ENCODE measurements around the gene MAP7D1.
"Not testable (repeated sequence)": the region's sequence is repeated elsewhere in the genome, so short reads cannot be mapped to it uniquely, and the experiment has no call there.

MAP7D1 gene

GRCh38 chr1:36206323-36206858, 50.4 kb downstream of the MAP7D1 start:
- no peak for DNase-seq

DNA sequence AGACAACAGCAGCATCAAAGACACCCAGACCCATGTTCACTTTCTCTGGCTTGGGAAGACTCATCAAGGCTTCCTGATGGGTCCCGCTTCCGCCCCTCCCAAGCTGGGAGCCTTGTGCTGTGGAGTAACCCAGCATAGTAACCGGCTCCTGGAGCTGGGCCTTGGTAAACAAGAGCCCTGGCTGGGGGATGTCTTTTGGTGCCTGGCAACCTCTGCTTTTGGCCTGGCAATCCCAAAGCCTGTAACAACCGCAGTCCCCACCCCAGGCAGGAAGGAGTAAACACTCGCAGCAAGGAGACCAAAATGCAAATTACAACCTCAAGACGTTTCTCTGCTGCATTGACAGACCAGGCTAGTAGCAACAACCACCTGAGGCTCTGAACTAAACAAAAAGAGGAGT, 51.4 kb downstream of the MAP7D1 start:
- no peak for DNase-seq

DNA sequence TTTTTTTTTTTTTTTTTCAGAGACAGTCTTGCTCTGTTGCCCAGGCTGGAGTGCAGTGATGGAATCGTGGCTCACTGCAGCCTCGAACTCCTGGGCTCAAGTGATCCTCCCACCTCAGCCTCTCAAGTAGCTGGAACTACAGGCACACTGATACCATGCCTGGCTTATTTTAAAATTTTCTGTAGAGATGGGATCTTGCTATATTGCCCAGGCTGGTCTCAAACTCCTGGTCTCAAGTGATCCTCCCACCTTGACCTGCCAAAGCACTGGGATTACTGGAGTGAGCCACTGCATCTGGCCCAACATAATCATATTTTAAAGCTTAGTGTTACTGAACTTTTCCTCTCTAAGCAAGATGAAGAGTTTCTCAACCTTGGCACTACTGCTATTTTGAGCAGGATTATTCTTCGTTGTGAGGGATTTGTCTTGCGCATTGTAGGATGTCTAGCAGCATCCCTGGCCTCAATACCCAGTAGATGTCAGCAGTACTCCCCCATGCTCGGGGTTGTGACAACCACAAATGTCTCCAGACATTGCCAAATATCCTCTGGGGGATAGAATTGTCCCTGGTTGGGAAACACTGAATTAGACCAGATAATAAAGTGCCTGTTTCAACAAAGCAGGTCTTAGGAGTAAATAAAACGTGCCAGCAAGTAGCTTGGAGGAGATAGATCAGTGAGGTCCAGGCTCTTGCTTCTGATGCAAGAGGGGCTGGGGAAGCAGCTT, 53.2 kb downstream of the MAP7D1 start:
- no peak for DNase-seq

DNA sequence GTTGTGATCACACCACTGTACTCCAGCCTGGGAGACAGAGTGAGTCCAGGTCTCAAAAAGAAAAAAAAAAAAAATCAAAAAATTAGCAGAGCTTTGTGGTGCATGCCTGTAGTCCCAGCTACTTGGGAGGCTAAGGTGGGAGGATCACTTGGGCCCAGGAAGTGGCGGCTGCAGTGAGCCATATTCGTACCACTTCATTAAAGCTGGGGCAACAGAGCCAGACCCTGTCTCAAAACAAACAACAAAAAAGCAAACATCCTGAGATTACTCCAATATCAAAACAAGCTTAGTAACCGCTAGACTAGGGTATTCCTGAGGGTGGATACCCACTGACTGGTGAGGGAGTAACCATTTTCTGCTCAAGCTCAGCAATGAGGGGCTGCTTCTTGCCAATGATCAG, 55.3 kb downstream of the MAP7D1 start:
- no peak for DNase-seq

- no peak for DNase-seq
These were observed 55.9 kb downstream of the MAP7D1 start for GRCh38 chr1:36211841-36212240.

GRCh38 chr1:36212782-36213181, 56.8 kb downstream of the MAP7D1 start:
- DNase-seq, result no peak

GRCh38 chr1:36217670-36218069, 61.7 kb downstream of the MAP7D1 start:
- no peak for DNase-seq

GRCh38 chr1:36221901-36222300, 65.9 kb downstream of the MAP7D1 start:
- not testable (repeated sequence) for DNase-seq

DNA sequence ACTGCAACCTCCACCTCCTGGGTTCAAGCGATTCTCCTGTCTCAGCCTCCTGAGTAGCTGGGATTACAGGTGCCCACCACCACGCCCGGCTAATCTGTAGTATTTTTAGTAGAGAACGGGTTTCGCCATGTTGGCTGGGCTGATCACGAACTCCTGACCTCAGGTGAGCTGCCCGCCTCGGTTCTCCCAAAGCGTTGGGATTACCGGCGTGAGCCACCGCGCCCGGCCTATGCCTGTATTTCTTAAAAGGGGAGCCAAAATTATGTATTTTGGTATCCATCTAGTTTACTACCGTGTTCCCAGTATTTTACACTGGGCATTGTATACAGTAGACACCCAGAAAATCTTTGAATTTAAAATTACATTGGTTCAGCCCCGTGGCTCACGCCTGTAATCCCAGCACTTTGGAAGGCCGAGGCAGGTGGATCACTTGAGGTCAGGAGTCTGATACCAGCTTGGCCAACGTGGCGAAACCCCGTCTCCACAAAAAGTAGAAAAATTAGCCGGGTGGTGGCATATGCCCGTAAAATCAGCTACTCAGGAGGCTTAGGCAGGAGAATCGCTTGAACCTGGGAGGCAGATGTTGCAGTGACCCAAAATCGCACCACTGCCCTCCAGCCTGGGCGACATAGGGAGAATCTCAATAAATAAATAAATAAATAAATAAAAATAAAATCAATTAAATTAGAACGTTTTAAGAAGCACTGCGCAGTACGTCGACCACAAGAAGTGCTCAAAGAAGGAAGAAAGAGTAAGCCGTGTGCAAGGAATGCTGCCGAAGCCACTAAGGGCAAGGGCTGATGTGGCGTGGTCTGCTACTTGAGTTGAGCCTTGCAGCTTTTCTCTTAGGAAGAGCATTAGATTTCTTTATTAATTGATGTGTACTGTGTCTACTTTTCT, 66.8 kb downstream of the MAP7D1 start:
- DNase-seq, result no peak

- peak; percentile 17 to 37 for DNase-seq
These were observed 67.5 kb downstream of the MAP7D1 start for GRCh38 chr1:36223381-36223995.

GRCh38 chr1:36223996-36224536, 68.1 kb downstream of the MAP7D1 start, which contains the start of gene THRAP3:
THRAP3 (plus strand) TSS chr1:36224443; CDS start chr1:36282564, 58,121 bp downstream.
- DNase-seq, result peak; percentile 99

GRCh38 chr1:36224537-36225282, 68.8 kb downstream of the MAP7D1 start:
- peak in 1 of 2 donors; percentile 82 for DNase-seq

GRCh38 chr1:36225283-36225899, 69.4 kb downstream of the MAP7D1 start:
- no peak for DNase-seq

GRCh38 chr1:36230279-36230678, 74.3 kb downstream of the MAP7D1 start:
- DNase-seq, result not testable (repeated sequence)
